ENCODE results near the gene CD34.

GRCh38 chr1:207925210-207925609 lies 14.3 kb upstream of the CD34 start:
- no peak for TF ChIP-seq CTCF (conservative IDR thresholded peaks at IDR 0.05)
- TF ChIP-seq EZH2 (IDR thresholded peaks at IDR 0.05; ENCODE audit: low read depth), result no peak

All from PC-9 (cell line).